A204.1 (cell line): ENCODE data around the gene NR1H4.
"Not testable (repeated sequence)": the region's sequence is repeated elsewhere in the genome, so short reads cannot be mapped to it uniquely, and the experiment has no call there.

Experiments
- FAIRE-seq: peaks from 2 replicates; lab custom pipeline; 2012; peaks lifted over from hg19 to GRCh38; lab: Jason Lieb, UNC

The NR1H4 gene

DNA sequence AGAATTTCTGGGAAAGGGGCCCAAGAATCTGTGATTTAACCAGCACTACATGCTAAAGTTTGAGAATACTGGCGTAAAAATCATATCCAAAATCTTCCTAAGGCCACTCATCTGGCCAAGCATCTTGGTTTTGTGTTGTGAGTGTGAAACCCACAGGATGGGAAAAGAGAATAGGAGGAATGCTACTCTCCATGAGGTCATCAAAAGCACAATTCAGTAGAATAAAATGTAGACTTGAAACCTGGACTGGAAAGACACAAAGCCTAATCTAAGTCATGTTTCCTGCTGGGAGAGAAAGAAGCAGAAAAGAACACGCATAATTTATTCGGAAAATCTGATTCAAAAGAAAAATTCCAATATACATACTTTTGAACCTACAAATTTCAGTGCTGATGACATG, 42.3 kb downstream of the NR1H4 start:
- no peak for FAIRE-seq

GRCh38 chr12:100518376-100518775, 44.7 kb downstream of the NR1H4 start:
- FAIRE-seq = no peak

DNA sequence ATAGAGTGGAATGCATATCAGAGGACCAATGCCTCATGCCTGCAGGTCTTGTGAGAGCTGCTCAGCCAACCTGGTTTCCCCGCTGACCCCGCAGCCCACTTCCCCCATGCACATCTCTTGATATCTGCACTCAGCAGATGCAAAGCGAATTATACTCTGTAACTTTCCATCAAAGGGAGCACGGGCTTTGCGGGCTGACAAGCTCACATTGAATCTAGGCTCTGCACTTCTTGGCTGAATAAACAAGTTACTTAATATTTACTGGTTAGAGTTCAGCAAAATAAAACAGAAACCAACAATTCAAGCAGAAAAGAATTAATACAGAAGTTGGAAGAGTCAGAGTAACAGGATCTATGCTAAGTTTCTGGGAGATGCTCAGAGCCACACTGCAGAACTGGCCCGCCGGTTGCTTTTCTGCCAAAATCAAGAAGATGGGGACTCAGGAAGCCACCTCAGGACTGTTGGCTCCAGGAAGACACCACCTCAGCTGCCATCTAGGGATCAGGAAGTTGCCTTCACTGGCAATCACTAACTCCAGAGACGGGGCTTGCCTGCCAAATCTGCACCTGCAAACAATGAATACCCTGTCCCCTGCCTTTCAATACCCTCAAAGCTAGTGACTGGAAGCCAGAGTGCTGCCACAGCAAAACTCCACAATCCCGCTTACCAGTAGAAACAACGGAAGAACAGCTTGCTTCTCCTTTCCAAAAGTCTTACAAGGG, 46.5 kb downstream of the NR1H4 start:
- no peak for FAIRE-seq

- FAIRE-seq = no peak
These were observed 48.3 kb downstream of the NR1H4 start for GRCh38 chr12:100521958-100522357.

DNA sequence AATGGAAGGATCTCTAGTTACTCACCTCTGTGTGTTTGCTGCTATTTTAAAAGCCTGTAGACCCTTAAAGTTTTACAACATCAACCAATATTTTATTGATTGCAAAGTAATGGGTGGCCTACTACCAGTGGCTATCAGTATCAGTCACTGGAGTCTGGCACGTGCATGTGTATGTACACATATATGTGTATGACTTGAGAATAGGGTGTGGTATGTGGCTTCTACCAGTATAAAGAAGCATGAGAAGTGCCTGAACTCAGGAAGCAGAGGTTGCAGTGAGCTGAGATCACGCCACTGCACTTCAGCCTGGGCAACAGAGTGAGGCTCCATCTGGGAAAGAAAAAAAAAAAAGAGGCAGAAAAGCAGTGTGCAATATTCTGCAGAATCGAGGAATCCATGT, 54.4 kb downstream of the NR1H4 start:
- FAIRE-seq = no peak

DNA sequence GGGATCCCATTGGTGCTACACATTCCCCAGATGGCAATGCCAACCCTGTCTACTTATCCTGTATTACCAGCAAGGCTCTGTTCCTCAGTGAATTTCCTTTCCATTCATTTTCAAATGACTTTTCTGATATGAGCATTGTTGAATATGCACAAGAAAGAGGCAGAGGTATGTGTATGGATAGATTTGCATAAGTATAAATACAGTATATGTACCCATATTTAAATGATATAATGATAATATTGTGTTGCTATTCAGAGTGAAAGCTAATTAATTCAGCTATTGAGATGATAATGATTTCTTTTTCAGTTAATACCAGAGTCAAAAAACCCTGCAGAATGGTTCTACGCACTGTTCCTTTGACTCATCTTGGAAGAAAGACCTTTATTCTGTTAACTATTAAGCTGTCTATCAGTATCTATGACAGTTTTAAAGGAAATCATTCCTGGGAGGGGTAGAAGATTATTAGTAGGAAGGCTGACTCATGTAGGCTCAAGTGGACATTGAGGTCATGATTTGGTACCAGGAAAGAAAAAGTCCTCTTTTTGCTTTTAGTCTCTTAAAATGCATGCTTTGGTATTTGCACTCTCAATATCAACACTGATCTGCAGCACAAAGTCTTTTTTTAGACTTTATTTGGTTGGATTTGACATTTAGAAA, 54.9 kb downstream of the NR1H4 start:
- FAIRE-seq = no peak

DNA sequence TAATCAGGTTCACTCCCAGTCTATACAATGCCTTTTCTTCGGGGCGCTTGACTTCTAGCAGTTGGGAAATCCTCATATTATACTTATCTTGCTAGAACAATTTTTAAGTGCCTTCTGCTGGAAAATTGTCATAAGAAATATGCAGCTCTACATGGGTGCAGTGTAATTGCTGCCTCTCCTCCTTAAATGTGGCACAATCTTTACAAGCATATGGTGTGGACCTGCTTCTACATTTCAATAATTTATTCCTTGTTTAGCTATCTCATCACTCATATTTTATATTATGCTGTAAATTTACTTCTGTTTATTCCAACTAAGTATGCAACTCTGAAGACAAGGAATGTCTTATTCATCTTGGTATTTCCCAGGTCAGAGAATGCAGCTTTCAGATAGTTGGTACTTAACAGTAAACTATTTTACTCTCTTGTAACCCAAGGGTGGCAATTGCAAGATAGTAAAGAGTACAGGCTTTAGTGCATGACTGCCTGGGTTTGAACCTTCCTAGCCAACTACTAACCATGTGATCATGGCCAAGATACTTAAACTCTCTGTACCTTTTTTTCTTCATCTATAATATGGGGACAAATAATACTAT, 56.2 kb downstream of the NR1H4 start:
- FAIRE-seq = no peak

GRCh38 chr12:100533376-100533775, 59.7 kb downstream of the NR1H4 start:
- no peak for FAIRE-seq

GRCh38 chr12:100534625-100535227, 61.1 kb downstream of the NR1H4 start:
- FAIRE-seq = no peak

DNA sequence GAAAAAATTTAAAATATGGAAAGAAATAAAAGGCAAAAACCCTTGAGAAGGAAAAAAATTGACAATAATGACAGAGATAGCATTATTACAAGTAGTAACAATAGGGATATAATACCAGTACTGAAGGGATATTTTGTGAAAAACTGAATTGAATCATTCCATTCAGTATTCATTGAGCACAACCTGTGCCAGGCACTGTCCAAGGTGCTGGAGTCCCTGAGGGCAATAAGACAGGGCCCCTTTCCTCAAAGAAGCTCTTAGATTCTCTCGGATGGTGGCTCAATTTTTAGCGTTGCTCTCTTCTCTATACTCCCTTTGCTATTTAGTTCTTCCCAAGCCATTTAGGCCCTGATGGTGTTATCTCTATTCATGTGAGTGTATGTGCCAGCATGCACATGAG, 65.5 kb downstream of the NR1H4 start:
- no peak for FAIRE-seq

DNA sequence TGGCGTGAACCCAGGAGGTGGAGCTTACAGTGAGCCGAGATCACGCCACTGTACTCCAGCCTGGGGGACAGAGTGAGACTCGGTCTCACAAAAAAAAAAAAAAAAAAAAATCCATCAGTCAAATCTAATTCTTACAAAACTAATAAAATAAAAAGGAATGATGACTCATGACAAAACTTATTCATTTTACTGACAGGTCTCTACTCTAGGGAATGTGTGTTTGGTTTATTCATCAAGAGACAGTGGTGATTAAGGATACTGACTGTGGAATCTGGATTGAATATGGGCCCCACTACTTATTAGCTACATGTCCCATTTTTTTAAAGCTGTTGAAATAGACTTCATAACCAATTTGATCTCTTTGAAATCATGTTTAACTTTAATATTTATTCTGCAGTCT, 70.5 kb downstream of the NR1H4 start:
- FAIRE-seq = no peak

DNA sequence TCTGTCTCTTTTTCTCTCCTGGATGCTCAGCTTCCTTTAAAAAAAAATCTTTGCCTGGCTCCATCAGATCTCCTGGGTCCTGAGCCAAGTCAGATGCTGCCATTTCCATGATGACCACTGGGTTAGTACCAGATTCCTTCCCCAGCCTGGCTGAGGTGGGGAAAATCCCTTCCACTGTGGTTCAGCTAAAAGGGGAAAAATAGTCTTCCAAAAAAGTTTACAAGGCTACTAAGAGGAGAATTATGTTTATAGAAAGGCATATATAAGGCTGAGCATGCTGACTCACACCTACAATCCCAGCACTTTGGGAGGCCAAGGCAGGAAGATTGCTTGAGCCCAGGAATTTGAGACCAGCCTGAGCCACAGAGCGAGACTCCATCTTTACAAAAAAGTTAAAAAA, 71.4 kb downstream of the NR1H4 start:
- no peak for FAIRE-seq

DNA sequence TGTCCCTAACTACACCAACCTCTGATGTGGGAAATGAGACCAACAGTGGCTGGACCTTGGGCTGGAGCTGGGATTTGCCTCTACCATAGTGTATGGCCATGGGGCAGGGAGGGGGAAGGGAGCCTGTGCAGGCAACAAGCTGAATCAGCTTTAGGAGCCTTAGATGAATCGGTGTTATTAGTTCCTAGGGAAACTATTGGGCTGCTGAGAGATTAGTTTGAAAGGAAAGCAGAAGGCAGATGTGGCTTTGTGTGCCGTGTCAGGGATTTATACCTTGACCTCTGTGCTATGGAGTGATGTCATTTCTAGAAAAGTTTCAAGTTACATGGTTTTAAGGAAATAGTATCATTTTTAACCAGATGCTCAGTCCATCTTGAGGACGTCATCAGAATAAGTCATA, 80.3 kb downstream of the NR1H4 start:
- no peak for FAIRE-seq

DNA sequence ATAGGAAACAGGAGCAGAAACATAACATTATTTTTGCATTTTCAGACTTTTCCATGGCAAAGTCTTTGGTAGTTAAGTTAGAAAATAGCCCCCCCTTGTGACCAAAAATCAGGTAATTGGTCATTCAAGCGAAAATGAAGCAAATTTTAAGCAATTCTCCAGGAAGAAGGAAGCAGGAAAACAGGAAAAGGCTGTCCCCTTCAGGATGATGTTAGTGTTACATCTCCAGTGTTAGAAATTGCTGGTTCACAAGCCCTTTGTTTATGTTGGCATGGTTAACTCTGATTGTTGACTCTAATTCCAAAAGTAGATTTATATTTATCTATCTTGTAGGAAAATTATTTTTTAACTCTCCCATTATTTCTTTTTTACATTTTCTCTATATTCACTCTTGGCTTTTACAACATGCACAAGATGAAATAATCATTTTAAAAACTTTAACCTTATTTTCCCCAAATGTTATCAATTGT, 81.0 kb downstream of the NR1H4 start:
- FAIRE-seq = peak; percentile 100

DNA sequence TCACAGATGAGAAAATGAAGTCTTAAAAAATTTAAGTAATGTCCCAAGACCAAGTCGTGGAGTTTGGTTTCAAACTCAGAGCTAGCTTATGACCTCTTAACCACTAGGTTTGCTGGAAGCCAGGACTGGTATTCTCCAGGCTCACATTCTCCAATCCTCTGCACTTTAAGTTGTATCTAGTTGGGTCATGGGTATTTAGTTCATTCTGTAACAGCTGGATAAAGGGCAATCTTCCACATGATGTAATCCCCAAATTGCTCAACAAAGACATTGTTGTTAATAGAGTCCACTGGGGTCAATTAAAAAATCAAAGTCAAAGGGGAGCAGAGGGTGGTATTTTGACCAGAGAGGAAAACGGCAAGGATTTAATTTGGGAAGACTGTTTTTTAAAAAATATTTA, 82.1 kb downstream of the NR1H4 start:
- no peak for FAIRE-seq

DNA sequence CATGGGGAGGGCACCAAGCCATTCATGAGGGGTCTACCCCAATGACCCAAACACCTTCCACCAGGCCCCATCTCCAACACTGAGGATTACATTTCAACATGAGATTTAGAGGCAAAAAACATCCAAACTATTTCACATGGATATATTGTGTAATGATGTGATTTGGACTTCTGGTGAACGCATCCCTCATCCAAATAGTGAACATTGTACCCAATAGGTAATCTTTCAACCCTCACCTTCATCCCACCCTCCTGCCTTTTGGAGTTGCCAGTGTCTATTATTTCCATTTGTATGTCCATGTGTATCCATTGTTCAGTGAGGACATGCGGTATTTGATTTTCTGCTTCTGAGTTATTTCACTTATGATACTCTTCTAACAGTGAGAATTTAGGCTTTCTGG, 83.7 kb downstream of the NR1H4 start:
- no peak for FAIRE-seq

GRCh38 chr12:100559261-100559660, 85.6 kb downstream of the NR1H4 start:
- not testable (repeated sequence) for FAIRE-seq

DNA sequence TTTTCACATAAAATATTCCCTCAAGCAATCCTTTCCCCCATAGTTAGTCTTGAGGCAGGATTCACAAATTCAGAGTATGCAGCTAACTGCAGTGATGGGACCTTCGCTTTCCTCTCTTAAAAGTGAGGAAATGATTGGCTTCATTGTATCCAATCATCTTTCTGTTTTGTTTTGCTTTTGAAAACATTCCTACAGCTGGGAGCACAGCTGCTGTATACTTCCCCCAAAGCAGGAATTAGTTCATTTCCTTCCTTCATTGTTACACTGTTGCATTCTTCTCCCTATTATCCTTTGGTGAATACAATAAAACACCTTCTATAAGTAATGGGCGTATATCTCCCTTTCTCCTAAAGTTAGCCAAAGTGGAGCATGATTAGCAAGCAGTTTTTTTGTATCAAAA, 90.4 kb downstream of the NR1H4 start:
- no peak for FAIRE-seq

GRCh38 chr12:100564905-100565467, 91.3 kb downstream of the NR1H4 start:
- FAIRE-seq = no peak

DNA sequence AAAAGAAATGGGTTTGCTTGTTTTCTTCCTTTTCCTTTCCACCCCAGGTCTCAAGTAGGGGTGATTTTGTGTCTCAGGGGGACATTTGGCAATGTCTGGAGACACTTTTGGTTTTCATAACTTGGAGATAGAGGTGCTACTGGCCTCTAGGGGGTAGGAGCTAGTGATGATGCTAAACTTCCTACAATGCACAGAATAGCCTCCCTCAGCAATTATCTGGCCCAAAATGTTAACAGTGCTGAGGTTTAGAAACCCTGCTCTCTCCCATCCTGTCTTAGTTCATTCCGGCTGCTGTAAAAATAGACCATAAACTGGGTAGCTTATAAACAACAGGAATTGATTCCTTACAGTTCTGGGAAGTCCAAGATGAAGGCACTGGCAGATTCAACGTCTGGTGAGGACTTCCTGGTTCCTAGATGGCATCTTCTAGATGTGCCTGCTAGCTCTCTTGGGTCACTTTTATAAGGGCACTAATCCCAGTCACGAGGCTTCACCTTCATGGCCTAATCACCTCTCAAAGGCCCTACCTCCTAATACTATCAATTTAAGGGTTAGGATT, 92.4 kb downstream of the NR1H4 start:
- no peak for FAIRE-seq

DNA sequence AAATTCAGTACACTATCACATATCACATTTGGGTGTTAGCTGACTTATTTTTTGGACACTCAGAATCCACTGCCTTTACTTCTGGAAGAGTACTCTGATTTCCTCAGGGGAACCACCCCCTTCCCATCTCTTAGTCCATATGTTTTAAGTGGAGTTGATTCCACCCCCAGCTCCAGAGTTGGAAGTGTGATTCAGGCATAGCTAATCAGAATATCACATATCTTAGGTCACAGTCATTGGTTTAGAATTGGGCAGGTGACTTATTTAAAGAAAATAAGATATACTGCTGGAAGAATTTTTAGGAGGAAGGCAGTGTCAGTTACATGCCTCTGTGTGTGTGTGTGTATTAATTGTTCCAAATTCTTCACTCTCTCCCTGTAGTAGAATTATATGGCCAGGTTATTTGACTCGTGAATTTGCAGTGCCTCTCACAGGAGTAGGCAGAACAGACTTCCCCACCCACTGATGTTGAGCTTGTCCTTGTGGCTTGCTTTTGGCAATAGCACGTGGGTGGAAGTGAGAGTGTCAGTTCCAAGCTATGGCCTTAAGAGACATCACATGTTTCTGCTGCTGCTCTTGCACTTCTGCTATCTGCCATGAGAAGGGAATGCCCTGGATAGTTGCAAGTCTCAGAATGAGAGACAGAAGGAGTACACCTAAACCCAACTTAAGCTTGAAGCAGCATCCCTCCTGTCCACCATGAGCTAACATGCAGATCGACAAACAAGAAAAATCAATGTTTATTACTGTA, 93.4 kb downstream of the NR1H4 start:
- FAIRE-seq = no peak

- no peak for FAIRE-seq
These were observed 94.3 kb downstream of the NR1H4 start for GRCh38 chr12:100567945-100568344.
